Activated CD8-positive, alpha-beta memory T cell treated with anti-CD3 and anti-CD28 coated beads, Interleukin-2, amount 50 U/mL, for 1 hour (primary cell): Measurements from ENCODE around the gene MMP17.

Experiments
- DNase-seq: peaks from one replicate; pipeline ENCODE4 v3.0.0-alpha.2; 2020; ENCODE audit errors: extremely low read depth

The MMP17 gene

GRCh38 chr12:131827961-131828534 is at the start of gene MMP17:
MMP17 (plus strand) TSS chr12:131828393; CDS start chr12:131828495, 102 bp downstream.
- DNase-seq = no peak

- no peak for DNase-seq
Observed at GRCh38 chr12:131779027-131779426, 49.2 kb upstream of the MMP17 start.

GRCh38 chr12:131782061-131782460 is 46.1 kb upstream of the MMP17 start:
- DNase-seq = no peak

- no peak for DNase-seq
Observed at GRCh38 chr12:131783915-131784541, 44.2 kb upstream of the MMP17 start.

- no peak for DNase-seq
Observed at GRCh38 chr12:131784909-131785762, 43.1 kb upstream of the MMP17 start.

- no peak for DNase-seq
Observed at GRCh38 chr12:131785763-131786330, 42.3 kb upstream of the MMP17 start.

GRCh38 chr12:131786331-131786730 is 41.9 kb upstream of the MMP17 start:
- DNase-seq = no peak

- DNase-seq = no peak
Observed at GRCh38 chr12:131787143-131787660, 41.0 kb upstream of the MMP17 start.

- no peak for DNase-seq
Observed at GRCh38 chr12:131788070-131788469, 40.1 kb upstream of the MMP17 start.

GRCh38 chr12:131789638-131790037 is 38.6 kb upstream of the MMP17 start:
- DNase-seq = no peak

GRCh38 chr12:131793243-131794022 is 34.8 kb upstream of the MMP17 start:
- DNase-seq = no peak

- no peak for DNase-seq
Observed at GRCh38 chr12:131794061-131794460, 34.1 kb upstream of the MMP17 start.

GRCh38 chr12:131794573-131794972 is 33.6 kb upstream of the MMP17 start:
- DNase-seq = no peak

- DNase-seq = no peak
Observed at GRCh38 chr12:131795064-131795463, 33.1 kb upstream of the MMP17 start.

- DNase-seq = no peak
Observed at GRCh38 chr12:131795690-131796410, 32.3 kb upstream of the MMP17 start.

GRCh38 chr12:131796411-131796736 is 31.8 kb upstream of the MMP17 start:
- DNase-seq = no peak

- DNase-seq = no peak
Observed at GRCh38 chr12:131796754-131797587, 31.2 kb upstream of the MMP17 start.

- DNase-seq = no peak
Observed at GRCh38 chr12:131797588-131797934, 30.6 kb upstream of the MMP17 start.

- DNase-seq = no peak
Observed at GRCh38 chr12:131799195-131799594, 29.0 kb upstream of the MMP17 start.
